Uterus (tissue), 4 donors: Measurements from ENCODE around the gene CD101. TPM values are rescaled to one million over a fixed set of nuclear protein-coding genes. Genes with fewer than 3 reads are reported as not detected.

ENCODE experiments used
- DNase-seq, 2 donors: peaks; one replicate each; pipeline ENCODE4 v3.0.0-alpha.2; 2019 to 2020
- H3K27ac ChIP-seq, 2 donors: fragments of 200-600 bp; sonication (generic); 1 replicate in 1 of 2; 2 replicates in 1 of 2; pipeline ENCODE4 v1.5.1; 2016 to 2018
- H3K27me3 ChIP-seq, 2 donors: fragments of 200-600 bp; sonication (generic); one replicate each; pipeline ENCODE4 v1.5.1; 2018 to 2019; ENCODE audit warnings: control low read depth in 1 of 2
- H3K36me3 ChIP-seq, 2 donors: fragments of 200-600 bp; sonication (generic); one replicate each; pipeline ENCODE4 v1.5.1; 2019; ENCODE audit warnings: control low read depth in 1 of 2
- H3K4me1 ChIP-seq, 2 donors: fragments of 200-600 bp; sonication (generic); one replicate each; pipeline ENCODE4 v1.5.1; 2018 to 2019; ENCODE audit warnings: control low read depth in 1 of 2
- H3K4me3 ChIP-seq, 2 donors: fragments of 200-600 bp; sonication (generic); 1 replicate in 1 of 2; 2 replicates in 1 of 2; pipeline ENCODE4 v1.5.1; 2018 to 2019; ENCODE audit warnings: mild to moderate bottlenecking in 1 of 2
- H3K9me3 ChIP-seq, 2 donors: fragments of 200-600 bp; sonication (generic); one replicate each; pipeline ENCODE4 v1.5.1; 2019; ENCODE audit warnings: control low read depth in 1 of 2
- CTCF ChIP-seq, 4 experiments: fragments of 200-600 bp in 2 of 4; fragments of 450-650 bp in 2 of 4; sonication (generic) in 2 of 4; IDR thresholded peaks; one replicate each; pipeline ENCODE4 v1.5.1; 2016 to 2019; ENCODE audit warnings: antibody characterized with exemption in 4 of 4, mild to moderate bottlenecking in 2 of 4, moderate library complexity in 1 of 4
- POLR2A ChIP-seq, 2 donors: fragments of 450-650 bp; IDR thresholded peaks; one replicate each; pipeline ENCODE4 v1.6.1; 2016; ENCODE audit warnings: antibody characterized with exemption in 2 of 2, mild to moderate bottlenecking in 1 of 2, moderate library complexity in 1 of 2
- intact Hi-C: fragments of 100-400 bp; cut with DNase I; formaldehyde crosslinking; loops from one replicate; pipeline ENCODE4 v1.15.1; 2023; ENCODE audit warnings: low total_unique reads
- total RNA-seq, 4 donors: library from RNA; depleted of rRNA in 3 of 4; stranded (reverse); fragments of >200 nt in 3 of 4; gene quantifications; one replicate each; pipeline versions ENCODE4 v1.1.0 to v1.2.4, GENCODE V29; 2014 to 2023
- donor health status: DM: yes; HTN: yes; CAD: no.

CD101 gene
- total RNA-seq, 4 donors from 2014 or later: 2.1 to 4.1 (median 2.6) TPM; not detected in 1

GRCh38 chr1:117008656-117009055 is 7.1 kb downstream of the CD101 start:
- DNase-seq: no peak
- Histone ChIP-seq H3K9me3 (no peaks in the 10 kb centered on the region), H3K4me3 (no peak overlapping the region), H3K36me3 (no peaks in the 10 kb centered on the region), H3K4me1 (no peaks in the 10 kb centered on the region), H3K27ac (no peak overlapping the region), H3K27me3 (no peaks in the 10 kb centered on the region)
- TF ChIP-seq POLR2A (IDR thresholded peaks at IDR 0.05) (no peak), CTCF (IDR thresholded peaks at IDR 0.05) (no peak)
- intact Hi-C loops: no loop called here

- intact Hi-C loops: no loop called here
- no peaks in the 10 kb centered on the region for H3K9me3 ChIP-seq
- no peak overlapping the region for H3K27ac ChIP-seq
- DNase-seq: no peak
- TF ChIP-seq POLR2A (IDR thresholded peaks at IDR 0.05) (no peak), CTCF (IDR thresholded peaks at IDR 0.05) (no peak)
- no peaks in the 10 kb centered on the region for H3K36me3 ChIP-seq
- no peaks in the 10 kb centered on the region for H3K4me1 ChIP-seq
- no peaks in the 10 kb centered on the region for H3K27me3 ChIP-seq
- no peak overlapping the region for H3K4me3 ChIP-seq
These were observed 7.6 kb downstream of the CD101 start for GRCh38 chr1:117009132-117009531.

GRCh38 chr1:117010310-117010969 is 8.9 kb downstream of the CD101 start:
- Histone ChIP-seq H3K9me3 (no peaks in the 10 kb centered on the region), H3K36me3 (no peaks in the 10 kb centered on the region), H3K4me1 (no peaks in the 10 kb centered on the region), H3K27ac (no peak overlapping the region), H3K4me3 (no peak overlapping the region), H3K27me3 (no peaks in the 10 kb centered on the region)
- no peak for TF ChIP-seq CTCF (IDR thresholded peaks at IDR 0.05)
- TF ChIP-seq POLR2A (IDR thresholded peaks at IDR 0.05): no peak
- intact Hi-C loops: no loop called here
- no peak for DNase-seq

- Histone ChIP-seq H3K9me3 (no peaks in the 10 kb centered on the region), H3K4me3 (no peak overlapping the region), H3K4me1 (no peaks in the 10 kb centered on the region), H3K27ac (no peak overlapping the region), H3K27me3 (no peaks in the 10 kb centered on the region), H3K36me3 (no peaks in the 10 kb centered on the region)
- no peak for TF ChIP-seq CTCF (IDR thresholded peaks at IDR 0.05)
- no peak for TF ChIP-seq POLR2A (IDR thresholded peaks at IDR 0.05)
- intact Hi-C loops: no loop called here
- DNase-seq: no peak
These were observed 9.8 kb downstream of the CD101 start for GRCh38 chr1:117011334-117011733.

- no peak overlapping the region for H3K4me3 ChIP-seq
- no peak overlapping the region for H3K27ac ChIP-seq
- TF ChIP-seq CTCF (IDR thresholded peaks at IDR 0.05) (no peak), POLR2A (IDR thresholded peaks at IDR 0.05) (no peak)
- no peaks in the 10 kb centered on the region for H3K27me3 ChIP-seq
- H3K9me3 ChIP-seq: no peaks in the 10 kb centered on the region
- no peaks in the 10 kb centered on the region for H3K36me3 ChIP-seq
- intact Hi-C loops: no loop called here
- no peaks in the 10 kb centered on the region for H3K4me1 ChIP-seq
- no peak for DNase-seq
These were observed 11.8 kb downstream of the CD101 start for GRCh38 chr1:117013309-117013858.
